SU-DHL-6 (cell line): ENCODE measurements around the gene SYNC.

Experiments used
- H2AFZ ChIP-seq: fragments of 200-600 bp; sonication (generic); 2 replicates; pipeline ENCODE4 v1.6.1; 2014; ENCODE audit warnings: low read depth, mild to moderate bottlenecking, moderate library complexity, mixed read lengths, antibody characterized with exemption, low read length; ENCODE audit not compliant: severe bottlenecking
- H3F3A ChIP-seq: fragments of 200-600 bp; shearing (Covaris generic); 2 replicates; pipeline ENCODE4 v1.6.0; 2016; ENCODE audit warnings: antibody characterized with exemption, mild to moderate bottlenecking; ENCODE audit not compliant: insufficient read depth
- H3K27ac ChIP-seq: fragments of 200-600 bp; sonication (generic); 2 replicates; pipeline ENCODE4 v1.5.1; 2016; ENCODE audit warnings: low read depth, mild to moderate bottlenecking, low read length, moderate library complexity, mixed read lengths
- H3K27me3 ChIP-seq: fragments of 200-600 bp; sonication (generic), shearing (Covaris generic); 2 replicates; pipeline ENCODE4 v1.6.0; 2014; ENCODE audit warnings: mild to moderate bottlenecking, low read length
- H3K36me3 ChIP-seq: fragments of 200-600 bp; sonication (generic); 2 replicates; pipeline ENCODE4 v1.6.1; 2014; ENCODE audit warnings: mild to moderate bottlenecking, low read length, mixed read lengths
- H3K4me2 ChIP-seq: fragments of 300-600, 200-600 bp; shearing (Covaris generic), sonication (generic); 2 replicates; pipeline ENCODE4 v1.6.0; 2014; ENCODE audit warnings: low read length, low read depth, mild to moderate bottlenecking; ENCODE audit not compliant: poor library complexity, severe bottlenecking
- H3K4me3 ChIP-seq: fragments of 200-600 bp; sonication (generic); 2 replicates; pipeline ENCODE4 v1.5.1; 2014; ENCODE audit warnings: antibody characterized with exemption, low read length, mild to moderate bottlenecking, mixed read lengths; ENCODE audit not compliant: insufficient read depth, poor library complexity, severe bottlenecking
- H3K79me2 ChIP-seq: fragments of 200-600 bp; sonication (generic); 2 replicates; pipeline ENCODE4 v1.6.1; 2014; ENCODE audit warnings: mild to moderate bottlenecking, low read length, moderate library complexity; ENCODE audit not compliant: insufficient read depth
- H3K9ac ChIP-seq: fragments of 200-600 bp; sonication (generic); 2 replicates; pipeline ENCODE4 v1.7.0; 2014; ENCODE audit warnings: mild to moderate bottlenecking, low read length
- H3K9me2 ChIP-seq: fragments of 200-600 bp; sonication (generic); replicated peaks from 2 replicates; pipeline ENCODE4 v1.6.1; 2014; ENCODE audit warnings: low read length; ENCODE audit not compliant: insufficient read depth
- H3K9me3 ChIP-seq: fragments of 200-600 bp; sonication (generic); 2 replicates; pipeline ENCODE4 v1.6.1; 2014; ENCODE audit warnings: low read length, mixed read lengths; ENCODE audit not compliant: insufficient read depth
- H4K20me1 ChIP-seq: fragments of 200-600 bp; sonication (generic); 2 replicates; pipeline ENCODE4 v1.6.1; 2014; ENCODE audit warnings: low read depth, mild to moderate bottlenecking, antibody characterized with exemption, low read length, moderate library complexity, mixed read lengths
- EZH2phosphoT487 ChIP-seq: fragments of 200-600 bp; sonication (generic), shearing (Covaris generic); conservative IDR thresholded peaks from 2 replicates; pipeline ENCODE4 v1.6.1; 2018; ENCODE audit warnings: mild to moderate bottlenecking, antibody characterized with exemption, low read length, moderate library complexity, mixed read lengths
- TF ChIP-seq, protein P1 (sequence below): fragments of 200-600 bp; sonication (generic); IDR thresholded peaks from one replicate; pipeline ENCODE4 v1.5.1; 2017; ENCODE audit warnings: antibody characterized with exemption, mild to moderate bottlenecking, low read length, moderate library complexity; ENCODE audit not compliant: insufficient read depth, poor library complexity, severe bottlenecking

Gene SYNC

GRCh38 chr1:32683397-32683796, 19.2 kb downstream of the SYNC start:
- Histone ChIP-seq H3K79me2 (no peaks in the 10 kb centered on the region), H3F3A (peaks cover 56% of the 10 kb centered on the region), H3K4me3 (no peak overlapping the region), H2AFZ (no peak overlapping the region), H3K27me3 (no peaks in the 10 kb centered on the region), H4K20me1 (no peaks in the 10 kb centered on the region), H3K9ac (no peak overlapping the region), H3K9me3 (no peaks in the 10 kb centered on the region), H3K27ac (no peak overlapping the region), H3K9me2 (no peaks in the 10 kb centered on the region), H3K4me2 (no peak overlapping the region), H3K36me3 (peaks cover 36% of the 10 kb centered on the region; the same call in 1 of the 2 replicates)
- TF ChIP-seq EZH2phosphoT487, result no peak
- TF ChIP-seq, protein P1, sequence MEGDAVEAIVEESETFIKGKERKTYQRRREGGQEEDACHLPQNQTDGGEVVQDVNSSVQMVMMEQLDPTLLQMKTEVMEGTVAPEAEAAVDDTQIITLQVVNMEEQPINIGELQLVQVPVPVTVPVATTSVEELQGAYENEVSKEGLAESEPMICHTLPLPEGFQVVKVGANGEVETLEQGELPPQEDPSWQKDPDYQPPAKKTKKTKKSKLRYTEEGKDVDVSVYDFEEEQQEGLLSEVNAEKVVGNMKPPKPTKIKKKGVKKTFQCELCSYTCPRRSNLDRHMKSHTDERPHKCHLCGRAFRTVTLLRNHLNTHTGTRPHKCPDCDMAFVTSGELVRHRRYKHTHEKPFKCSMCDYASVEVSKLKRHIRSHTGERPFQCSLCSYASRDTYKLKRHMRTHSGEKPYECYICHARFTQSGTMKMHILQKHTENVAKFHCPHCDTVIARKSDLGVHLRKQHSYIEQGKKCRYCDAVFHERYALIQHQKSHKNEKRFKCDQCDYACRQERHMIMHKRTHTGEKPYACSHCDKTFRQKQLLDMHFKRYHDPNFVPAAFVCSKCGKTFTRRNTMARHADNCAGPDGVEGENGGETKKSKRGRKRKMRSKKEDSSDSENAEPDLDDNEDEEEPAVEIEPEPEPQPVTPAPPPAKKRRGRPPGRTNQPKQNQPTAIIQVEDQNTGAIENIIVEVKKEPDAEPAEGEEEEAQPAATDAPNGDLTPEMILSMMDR, result no peak

GRCh38 chr1:32681999-32682398, 20.6 kb downstream of the SYNC start:
- Histone ChIP-seq H3K79me2 (no peaks in the 10 kb centered on the region), H3K27me3 (no peaks in the 10 kb centered on the region), H3K36me3 (peaks cover 45% of the 10 kb centered on the region; the same call in 1 of the 2 replicates), H3K27ac (no peak overlapping the region), H3F3A (peaks cover 57% of the 10 kb centered on the region), H3K4me3 (no peak overlapping the region), H3K9ac (no peak overlapping the region), H4K20me1 (no peaks in the 10 kb centered on the region), H2AFZ (no peak overlapping the region), H3K9me2 (no peaks in the 10 kb centered on the region), H3K4me2 (no peak overlapping the region), H3K9me3 (no peaks in the 10 kb centered on the region)
- TF ChIP-seq, protein P1, result no peak
- no peak for TF ChIP-seq EZH2phosphoT487

GRCh38 chr1:32681509-32681908, 21.1 kb downstream of the SYNC start:
- H3K9me2 ChIP-seq, result no peaks in the 10 kb centered on the region
- no peaks in the 10 kb centered on the region for H3K27me3 ChIP-seq
- peaks cover 54% of the 10 kb centered on the region for H3F3A ChIP-seq
- no peak overlapping the region for H3K4me3 ChIP-seq
- H4K20me1 ChIP-seq, result no peaks in the 10 kb centered on the region
- H3K36me3 ChIP-seq, result peaks cover 50% of the 10 kb centered on the region; the same call in 1 of the 2 replicates
- H3K9ac ChIP-seq, result no peak overlapping the region
- H3K27ac ChIP-seq, result no peak overlapping the region
- no peaks in the 10 kb centered on the region for H3K79me2 ChIP-seq
- no peak overlapping the region for H3K4me2 ChIP-seq
- no peak for TF ChIP-seq EZH2phosphoT487
- TF ChIP-seq, protein P1, result no peak
- H2AFZ ChIP-seq, result no peak overlapping the region
- H3K9me3 ChIP-seq, result no peaks in the 10 kb centered on the region
